ENCODE data around the gene DAPK2. TPM values are rescaled to one million over a fixed set of nuclear protein-coding genes. Genes with fewer than 3 reads are reported as not detected.

Gene DAPK2
- total and polyA plus RNA-seq, 2 of the 13 experiments (the other 11 are each of a cell fraction or from before 2014, with no cell fraction given) = 0.33 to 0.63 TPM

GRCh38 chr15:64051407-64052259 lies 5.3 kb upstream of the DAPK2 start (continued):
- TF ChIP-seq SAP130 (CRISPR knock-in tag; IDR thresholded peaks at IDR 0.05; ENCODE audit: low read depth) = 0 out of 2 replicates have a peak, but pooled peaks have one; percentile 9
- TF ChIP-seq, protein P1, sequence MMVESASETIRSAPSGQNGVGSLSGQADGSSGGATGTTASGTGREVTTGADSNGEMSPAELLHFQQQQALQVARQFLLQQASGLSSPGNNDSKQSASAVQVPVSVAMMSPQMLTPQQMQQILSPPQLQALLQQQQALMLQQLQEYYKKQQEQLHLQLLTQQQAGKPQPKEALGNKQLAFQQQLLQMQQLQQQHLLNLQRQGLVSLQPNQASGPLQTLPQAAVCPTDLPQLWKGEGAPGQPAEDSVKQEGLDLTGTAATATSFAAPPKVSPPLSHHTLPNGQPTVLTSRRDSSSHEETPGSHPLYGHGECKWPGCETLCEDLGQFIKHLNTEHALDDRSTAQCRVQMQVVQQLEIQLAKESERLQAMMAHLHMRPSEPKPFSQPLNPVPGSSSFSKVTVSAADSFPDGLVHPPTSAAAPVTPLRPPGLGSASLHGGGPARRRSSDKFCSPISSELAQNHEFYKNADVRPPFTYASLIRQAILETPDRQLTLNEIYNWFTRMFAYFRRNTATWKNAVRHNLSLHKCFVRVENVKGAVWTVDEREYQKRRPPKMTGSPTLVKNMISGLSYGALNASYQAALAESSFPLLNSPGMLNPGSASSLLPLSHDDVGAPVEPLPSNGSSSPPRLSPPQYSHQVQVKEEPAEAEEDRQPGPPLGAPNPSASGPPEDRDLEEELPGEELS (CRISPR knock-in tag; IDR thresholded peaks at IDR 0.05) = peak; percentile 46
- TF ChIP-seq NR2F1 (CRISPR knock-in tag; IDR thresholded peaks at IDR 0.05) = peak in 1 of 2 experiments; percentile 75; a peak in 2 of 4 replicates
- TF ChIP-seq ZNF687 (CRISPR knock-in tag; IDR thresholded peaks at IDR 0.05) = peak; percentile 46
- TF ChIP-seq RARA (CRISPR knock-in tag; IDR thresholded peaks at IDR 0.05) = peak; percentile 79
- no peak for TF ChIP-seq LBX2 (CRISPR knock-in tag; IDR thresholded peaks at IDR 0.05; ENCODE audit: borderline replicate concordance)
- TF ChIP-seq ARID5B (CRISPR knock-in tag; IDR thresholded peaks at IDR 0.05) = peak; percentile 41; the same call in 1 of the 2 replicates
- peak; percentile 32; the same call in 1 of the 2 replicates for TF ChIP-seq BCL6 (CRISPR knock-in tag; IDR thresholded peaks at IDR 0.05)
- TF ChIP-seq, protein P2, sequence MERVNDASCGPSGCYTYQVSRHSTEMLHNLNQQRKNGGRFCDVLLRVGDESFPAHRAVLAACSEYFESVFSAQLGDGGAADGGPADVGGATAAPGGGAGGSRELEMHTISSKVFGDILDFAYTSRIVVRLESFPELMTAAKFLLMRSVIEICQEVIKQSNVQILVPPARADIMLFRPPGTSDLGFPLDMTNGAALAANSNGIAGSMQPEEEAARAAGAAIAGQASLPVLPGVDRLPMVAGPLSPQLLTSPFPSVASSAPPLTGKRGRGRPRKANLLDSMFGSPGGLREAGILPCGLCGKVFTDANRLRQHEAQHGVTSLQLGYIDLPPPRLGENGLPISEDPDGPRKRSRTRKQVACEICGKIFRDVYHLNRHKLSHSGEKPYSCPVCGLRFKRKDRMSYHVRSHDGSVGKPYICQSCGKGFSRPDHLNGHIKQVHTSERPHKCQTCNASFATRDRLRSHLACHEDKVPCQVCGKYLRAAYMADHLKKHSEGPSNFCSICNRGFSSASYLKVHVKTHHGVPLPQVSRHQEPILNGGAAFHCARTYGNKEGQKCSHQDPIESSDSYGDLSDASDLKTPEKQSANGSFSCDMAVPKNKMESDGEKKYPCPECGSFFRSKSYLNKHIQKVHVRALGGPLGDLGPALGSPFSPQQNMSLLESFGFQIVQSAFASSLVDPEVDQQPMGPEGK (CRISPR knock-in tag; IDR thresholded peaks at IDR 0.05) = peak; percentile 60
- TF ChIP-seq ZKSCAN8 (CRISPR knock-in tag; IDR thresholded peaks at IDR 0.05; ENCODE audit: borderline replicate concordance) = no peak

Measured in HepG2 (cell line).